H1 (cell line): ENCODE measurements around the gene UMPS. TPM values are rescaled to one million over a fixed set of nuclear protein-coding genes. Genes with fewer than 3 reads are reported as not detected.

Source experiments
- CTCF ChIA-PET: fragments of 300-600 bp; sonication (Branson Sonifier 250); formaldehyde crosslinking; loops from one replicate; lab custom pipeline; 2021; ENCODE audit not compliant: partially characterized antibody; lab: Charles Lee
- POLR2A ChIA-PET: fragments of 300-600 bp; sonication (Branson Sonifier 250); formaldehyde crosslinking; loops from one replicate; lab custom pipeline; 2021; ENCODE audit warnings: inconsistent platforms; ENCODE audit not compliant: partially characterized antibody; lab: Charles Lee
- DNase-seq, 2 experiments: peaks; one replicate each; pipeline versions ENCODE4 v3.0.0 to v3.0.0-alpha.2; 2010 to 2022; ENCODE audit warnings: low spot score in 2 of 2, low read depth in 1 of 2, mixed read lengths in 1 of 2
- FAIRE-seq: peaks from 2 replicates; lab custom pipeline; 2011; peaks lifted over from hg19 to GRCh38; lab: Jason Lieb, UNC
- H2AFZ ChIP-seq: 2 replicates; pipeline ENCODE4 v1.8.1; 2012; ENCODE audit warnings: low read length, inconsistent platforms
- H2AK5ac ChIP-seq: 2 replicates; pipeline ENCODE4 v1.6.1; 2013; ENCODE audit warnings: low read depth, low read length
- H2BK120ac ChIP-seq: replicated peaks from 2 replicates; pipeline ENCODE3; 2013; ENCODE audit warnings: low read depth, low read length, inconsistent platforms
- H2BK12ac ChIP-seq: 2 replicates; pipeline ENCODE4 v1.6.1; 2013; ENCODE audit warnings: low read depth, low read length
- H2BK15ac ChIP-seq: 2 replicates; pipeline ENCODE4 v1.6.1; 2013; ENCODE audit warnings: low read length
- H2BK20ac ChIP-seq: 2 replicates; pipeline ENCODE4 v1.6.1; 2013; ENCODE audit warnings: low read length
- H2BK5ac ChIP-seq: 2 replicates; pipeline ENCODE4 v1.6.1; 2013; ENCODE audit warnings: low read depth, low read length
- H3K14ac ChIP-seq: 2 replicates; pipeline ENCODE4 v1.6.1; 2013; ENCODE audit warnings: inconsistent platforms; ENCODE audit not compliant: insufficient read length
- H3K18ac ChIP-seq: 2 replicates; pipeline ENCODE4 v1.6.1; 2013; ENCODE audit warnings: low read length; ENCODE audit errors: extremely low read depth
- H3K23ac ChIP-seq: 2 replicates; pipeline ENCODE4 v1.6.1; 2013; ENCODE audit warnings: inconsistent platforms; ENCODE audit not compliant: insufficient read length
- H3K23me2 ChIP-seq: 2 replicates; pipeline ENCODE4 v1.6.1; 2013; ENCODE audit warnings: low read depth, low read length
- H3K27ac ChIP-seq: 2 replicates; pipeline ENCODE4 v1.6.1; 2011; ENCODE audit warnings: low read depth, low read length, inconsistent platforms
- H3K27me3 ChIP-seq, 4 experiments: replicated peaks in 1 of 4; 1 replicate in 1 of 4; 2 replicates in 3 of 4; pipeline versions ENCODE4 v1.6.1 to v1.8.1; 2011 to 2013; ENCODE audit warnings: low read length in 3 of 4, mild to moderate bottlenecking in 3 of 4, inconsistent platforms in 2 of 4, mixed read lengths in 2 of 4, moderate library complexity in 1 of 4; ENCODE audit not compliant: control insufficient read depth in 3 of 4, insufficient read depth in 3 of 4; ENCODE audit errors: extremely low read depth in 1 of 4
- H3K36me3 ChIP-seq, 4 experiments: 2 replicates each; pipeline versions ENCODE4 v1.6.1 to v1.8.1; 2011 to 2013; ENCODE audit warnings: mild to moderate bottlenecking in 4 of 4, low read length in 3 of 4, moderate library complexity in 2 of 4, control low read depth in 1 of 4, inconsistent platforms in 1 of 4; ENCODE audit not compliant: insufficient read depth in 4 of 4, control insufficient read depth in 2 of 4
- H3K4ac ChIP-seq: replicated peaks from 2 replicates; pipeline ENCODE3; 2013; ENCODE audit warnings: low read length, low read depth, mixed read lengths, inconsistent platforms; ENCODE audit not compliant: insufficient read length
- H3K4me1 ChIP-seq, 4 experiments: replicated peaks in 1 of 4; 1 replicate in 1 of 4; 2 replicates in 3 of 4; pipeline versions ENCODE4 v1.6.1 to v1.8.1; 2011 to 2013; ENCODE audit warnings: low read length in 3 of 4, inconsistent platforms in 2 of 4, mixed read lengths in 1 of 4; ENCODE audit not compliant: insufficient read depth in 4 of 4, control insufficient read depth in 3 of 4
- H3K4me2 ChIP-seq, 2 experiments: 2 replicates each; pipeline versions ENCODE4 v1.6.1 to v1.8.1; 2011 to 2013; ENCODE audit warnings: low read depth in 2 of 2, low read length in 2 of 2, control low read depth in 1 of 2, inconsistent platforms in 1 of 2, mild to moderate bottlenecking in 1 of 2; ENCODE audit not compliant: insufficient read depth in 1 of 2
- H3K4me3 ChIP-seq, 4 experiments: fragments of 200-600, 300-600 bp in 1 of 4; sonication (generic), shearing (Covaris generic), sonication (Bioruptor Twin) in 1 of 4; 2 replicates each; pipeline versions ENCODE4 v1.5.1 to v1.8.1; 2011 to 2016; ENCODE audit warnings: low read length in 4 of 4, low read depth in 3 of 4, control low read depth in 2 of 4, inconsistent platforms in 2 of 4, mild to moderate bottlenecking in 2 of 4, mixed read lengths in 1 of 4, moderate library complexity in 1 of 4; ENCODE audit not compliant: insufficient read depth in 2 of 4; ENCODE audit errors: extremely low read depth in 1 of 4
- H3K56ac ChIP-seq: replicated peaks from 2 replicates; pipeline ENCODE3; 2013; ENCODE audit warnings: low read depth, mild to moderate bottlenecking, mixed read lengths, low read length, inconsistent platforms; ENCODE audit not compliant: insufficient read length
- H3K79me1 ChIP-seq: 2 replicates; pipeline ENCODE4 v1.6.1; 2013; ENCODE audit warnings: low read depth, low read length, control low read depth
- H3K79me2 ChIP-seq, 2 experiments: 2 replicates each; pipeline versions ENCODE4 v1.6.1 to v1.8.1; 2012 to 2013; ENCODE audit warnings: low read length in 2 of 2, mild to moderate bottlenecking in 2 of 2, inconsistent platforms in 1 of 2; ENCODE audit not compliant: insufficient read depth in 2 of 2, control insufficient read depth in 1 of 2
- H3K9ac ChIP-seq, 4 experiments: replicated peaks in 1 of 4; 1 replicate in 1 of 4; 2 replicates in 3 of 4; pipeline versions ENCODE4 v1.6.1 to v1.8.1; 2011 to 2013; ENCODE audit warnings: low read depth in 3 of 4, low read length in 3 of 4, control low read depth in 2 of 4, mild to moderate bottlenecking in 2 of 4, moderate library complexity in 2 of 4, inconsistent platforms in 1 of 4; ENCODE audit errors: extremely low read depth in 1 of 4
- H3K9me3 ChIP-seq, 2 experiments: 2 replicates each; pipeline versions ENCODE4 v1.6.1 to v1.8.1; 2012 to 2013; ENCODE audit warnings: mild to moderate bottlenecking in 2 of 2, moderate library complexity in 2 of 2, control low read depth in 1 of 2, inconsistent platforms in 1 of 2, low read depth in 1 of 2, low read length in 1 of 2, mixed read lengths in 1 of 2; ENCODE audit not compliant: insufficient read depth in 2 of 2
- H4K20me1 ChIP-seq, 2 experiments: replicated peaks in 1 of 2; 2 replicates each; pipeline versions ENCODE3 to v1.8.1; 2011 to 2013; ENCODE audit warnings: inconsistent platforms in 2 of 2, low read length in 2 of 2, mild to moderate bottlenecking in 1 of 2; ENCODE audit not compliant: insufficient read depth in 2 of 2, control insufficient read depth in 1 of 2
- H4K5ac ChIP-seq: 2 replicates; pipeline ENCODE4 v1.6.1; 2013; ENCODE audit warnings: low read length, low read depth, mixed read lengths, inconsistent platforms; ENCODE audit not compliant: insufficient read length
- H4K8ac ChIP-seq: 2 replicates; pipeline ENCODE4 v1.8.0; 2013; ENCODE audit warnings: mild to moderate bottlenecking, moderate library complexity, low read length, inconsistent platforms; ENCODE audit not compliant: insufficient read depth; ENCODE audit errors: extremely low read depth
- H4K91ac ChIP-seq: replicated peaks from 2 replicates; pipeline ENCODE3; 2013; ENCODE audit warnings: low read length, mixed read lengths, inconsistent platforms; ENCODE audit not compliant: insufficient read length
- ATF2 ChIP-seq: IDR thresholded peaks from 2 replicates; pipeline ENCODE4 v1.6.1; 2012; ENCODE audit warnings: low read length, inconsistent platforms
- BACH1 ChIP-seq: IDR thresholded peaks from 2 replicates; pipeline ENCODE4 v1.6.1; 2012; ENCODE audit warnings: low read length, improper control_type of control experiment
- GABPA ChIP-seq: IDR thresholded peaks from 2 replicates; pipeline ENCODE4 v1.6.1; 2011; ENCODE audit warnings: mild to moderate bottlenecking, low read length, moderate library complexity, borderline replicate concordance; ENCODE audit not compliant: insufficient read depth
- SP1 ChIP-seq: IDR thresholded peaks from 2 replicates; pipeline ENCODE4 v1.6.1; 2011; ENCODE audit warnings: low read depth, low read length
- SP2 ChIP-seq: IDR thresholded peaks from 2 replicates; pipeline ENCODE4 v1.6.1; 2012; ENCODE audit warnings: mild to moderate bottlenecking, low read length, inconsistent platforms
- SUZ12 ChIP-seq: fragments of 200-600 bp; sonication (generic); IDR thresholded peaks from 2 replicates; pipeline ENCODE4 v1.6.1; 2012; ENCODE audit warnings: mild to moderate bottlenecking, inconsistent platforms, low read length, moderate library complexity, mixed read lengths
- ZNF274 ChIP-seq: IDR thresholded peaks from 2 replicates; pipeline ENCODE4 v1.7.0; 2012; ENCODE audit warnings: low read length, borderline replicate concordance; ENCODE audit errors: extremely low read depth
- WGBS, 2 experiments: shearing (Covaris generic) in 1 of 2; methylation state at CpG; one replicate each; pipeline versions ENCODE4 v1.1.6 to v1.1.7; 2013 to 2015; ENCODE audit warnings: low lambda C conversion rate in 2 of 2, mixed read lengths in 2 of 2, inconsistent platforms in 1 of 2, low coverage in 1 of 2, missing lambda C conversion rate in 1 of 2; ENCODE audit not compliant: insufficient replicate concordance in 2 of 2, insufficient coverage in 1 of 2, insufficient read length in 1 of 2; ENCODE audit errors: extremely low coverage in 1 of 2, missing lambda C conversion rate in 1 of 2; 5-methylcytosine and 5-hydroxymethylcytosine counted together
- polyA plus RNA-seq, 7 experiments: library from polyadenylated mRNA; depleted of rRNA in 3 of 7; stranded (reverse) in 5 of 7; unstranded in 2 of 7; fragments of >200 nt in 5 of 7; fragments of 200-250 nt in 2 of 7; gene quantifications; 1 replicate in 5 of 7; 2 replicates in 1 of 7; 4 replicates in 1 of 7; pipeline versions ENCODE4 v1.2.1 to v1.2.3, GENCODE V29; 2011 to 2013; ENCODE audit warnings: missing spikeins in 2 of 7, mixed read lengths in 2 of 7
- total RNA-seq: library from RNA; stranded (reverse); fragmentation: NEBNext Ultra II Directional; extraction: Animal tissue kit (Norgen Biotek cat#: 25700); gene quantifications from 2 replicates; pipeline ENCODE4 v1.2.1, GENCODE V29; 2021
- TF ChIP-seq, protein P1 (sequence below): IDR thresholded peaks from 2 replicates; pipeline ENCODE4 v1.6.1; 2012; ENCODE audit warnings: inconsistent platforms

UMPS gene
- total and polyA plus RNA-seq, 2 of the 8 experiments (the other 6 are each of a cell fraction or from before 2014, with no cell fraction given): 32.8 to 59.0 TPM

- H3K18ac ChIP-seq: no peak overlapping the region
- DNase-seq (no peak), FAIRE-seq (no peak)
- no peaks in the 10 kb centered on the region for H3K79me2 ChIP-seq
- H3K14ac ChIP-seq: no peak overlapping the region
- no peak overlapping the region for H2BK12ac ChIP-seq
- POLR2A ChIA-PET: interaction anchor here (0.6 to 2.7 kb wide), 3 partner anchors 11 to 459 kb away, joined by 3 to 11 read pairs (median 11); no protein-coding TSS in a partner anchor
- no peaks in the 10 kb centered on the region for H3K9me3 ChIP-seq
- no peak overlapping the region for H4K8ac ChIP-seq
- H2BK20ac ChIP-seq: peak overlapping the region; percentile 26; the same call in 1 of the 2 replicates
- H2BK15ac ChIP-seq: no peak overlapping the region
- H3K23ac ChIP-seq: no peak overlapping the region
- no peak overlapping the region for H4K5ac ChIP-seq
- H3K4me1 ChIP-seq: peaks cover 0 to 3% (median 0%) of the 10 kb centered on the region in 4 experiments; a peak in 3 of 7 replicates
- no peaks in the 10 kb centered on the region for H4K20me1 ChIP-seq
- H2BK5ac ChIP-seq: no peak overlapping the region
- no peak overlapping the region for H3K27ac ChIP-seq
- no peak overlapping the region for H3K4me3 ChIP-seq
- no peak overlapping the region for H2AK5ac ChIP-seq
- no peaks in the 10 kb centered on the region for H3K79me1 ChIP-seq
- no peak overlapping the region for H2AFZ ChIP-seq
- H2BK120ac ChIP-seq: no peak overlapping the region
- H3K9ac ChIP-seq: no peak overlapping the region
- CTCF ChIA-PET: interaction anchor here (0.6 to 11.6 kb wide), 17 partner anchors 11 to 601 kb away, joined by 3 to 173 read pairs (median 4); no protein-coding TSS in a partner anchor
- H4K91ac ChIP-seq: no peak overlapping the region
- H3K56ac ChIP-seq: no peak overlapping the region
- H3K4me2 ChIP-seq: no peak overlapping the region
- H3K36me3 ChIP-seq: peaks cover 0 to 14% (median 9%) of the 10 kb centered on the region in 4 experiments; a peak in 5 of 8 replicates
- H3K27me3 ChIP-seq: no peaks in the 10 kb centered on the region
- 79 to 100% methylated on average over 1 to 5 of the region's 5 CpGs for WGBS, 2 experiments
- H3K23me2 ChIP-seq: no peaks in the 10 kb centered on the region
- no peak overlapping the region for H3K4ac ChIP-seq
- TF ChIP-seq SUZ12: no peak
- TF ChIP-seq BACH1: no peak
- TF ChIP-seq GABPA: no peak
- TF ChIP-seq, protein P1, sequence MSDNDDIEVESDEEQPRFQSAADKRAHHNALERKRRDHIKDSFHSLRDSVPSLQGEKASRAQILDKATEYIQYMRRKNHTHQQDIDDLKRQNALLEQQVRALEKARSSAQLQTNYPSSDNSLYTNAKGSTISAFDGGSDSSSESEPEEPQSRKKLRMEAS: no peak
- TF ChIP-seq SP1: no peak
- no peak for TF ChIP-seq ZNF274
- no peak for TF ChIP-seq SP2
- TF ChIP-seq ATF2: no peak
Measured at GRCh38 chr3:124758851-124759635, 28.8 kb downstream of the UMPS start.
